Activated gamma-delta T cell treated with anti-CD3 and anti-CD28 coated beads, Interleukin-2, amount 50 U/mL, for 16 hours (primary cell): ENCODE measurements around the gene EBF3.

ENCODE experiments used
- DNase-seq: peaks from one replicate; pipeline ENCODE4 v3.0.0-alpha.2; 2020; ENCODE audit warnings: low read depth

EBF3 gene

DNA sequence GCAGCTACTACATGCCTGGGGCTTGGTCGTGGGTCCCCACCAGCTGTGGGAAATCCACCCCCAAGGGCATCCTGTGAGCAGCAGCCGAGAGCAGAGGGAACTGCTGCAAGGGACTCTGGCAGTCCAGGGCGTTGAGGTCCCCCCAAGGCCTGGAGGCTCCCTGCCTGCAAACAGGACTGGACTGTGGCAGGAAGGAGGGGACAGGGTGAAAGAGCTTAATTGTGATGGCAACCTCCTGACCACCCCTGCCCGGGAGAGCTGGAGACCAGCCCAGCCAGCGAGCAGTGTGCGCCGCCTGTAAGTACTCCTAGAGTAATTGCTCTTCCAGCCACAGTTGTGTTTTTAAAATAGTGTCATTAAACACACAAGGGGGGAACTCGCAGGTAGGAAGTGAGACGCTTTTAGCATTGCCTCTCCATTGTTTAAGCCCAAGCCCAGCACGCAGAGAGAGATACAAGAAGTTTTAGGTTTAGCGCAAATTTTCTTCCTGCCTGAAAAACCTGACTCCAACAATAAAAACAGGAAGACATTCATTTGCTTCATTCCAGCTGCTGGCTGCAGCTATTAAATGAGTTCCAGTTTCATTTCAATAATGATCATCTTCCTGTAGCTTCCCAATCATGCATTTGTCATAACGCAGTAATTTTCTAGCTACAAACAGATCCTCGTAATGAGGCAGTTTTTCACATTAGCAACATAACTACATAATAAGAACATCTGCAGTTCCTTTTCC lies 111.1 kb downstream of the EBF3 start:
- no peak for DNase-seq

GRCh38 chr10:129851941-129852640 lies 112.0 kb downstream of the EBF3 start:
- no peak for DNase-seq

DNA sequence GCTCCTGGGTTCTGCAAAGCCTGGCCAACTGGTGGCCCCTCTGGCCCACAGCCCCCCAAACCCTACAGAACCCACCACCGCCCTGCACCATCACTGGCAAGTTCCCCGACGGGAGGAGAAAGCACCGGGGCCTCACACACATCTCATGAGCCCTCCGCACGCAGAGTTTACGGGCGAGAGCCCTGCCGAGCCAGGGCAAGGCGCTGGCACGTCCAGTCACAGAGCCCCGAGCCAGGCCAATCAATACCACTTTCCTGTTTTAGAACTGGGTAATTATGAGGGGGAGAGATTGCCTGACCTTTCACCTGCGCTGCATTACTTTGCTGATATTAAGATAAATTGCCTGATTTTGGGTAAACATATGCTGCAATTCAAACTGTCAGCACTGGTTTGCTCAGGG lies 113.3 kb downstream of the EBF3 start:
- DNase-seq = no peak

- no peak for DNase-seq
These were observed 113.8 kb downstream of the EBF3 start for GRCh38 chr10:129850316-129850715.

- no peak for DNase-seq
These were observed 114.2 kb downstream of the EBF3 start for GRCh38 chr10:129849853-129850252.

GRCh38 chr10:129849452-129849750 lies 114.7 kb downstream of the EBF3 start:
- DNase-seq = no peak

GRCh38 chr10:129848696-129849451 lies 115.2 kb downstream of the EBF3 start:
- DNase-seq = no peak

- no peak for DNase-seq
These were observed 116.2 kb downstream of the EBF3 start for GRCh38 chr10:129847741-129848483.

- DNase-seq = no peak
These were observed 117.1 kb downstream of the EBF3 start for GRCh38 chr10:129846991-129847391.

GRCh38 chr10:129845111-129845753 lies 118.8 kb downstream of the EBF3 start:
- no peak for DNase-seq

DNA sequence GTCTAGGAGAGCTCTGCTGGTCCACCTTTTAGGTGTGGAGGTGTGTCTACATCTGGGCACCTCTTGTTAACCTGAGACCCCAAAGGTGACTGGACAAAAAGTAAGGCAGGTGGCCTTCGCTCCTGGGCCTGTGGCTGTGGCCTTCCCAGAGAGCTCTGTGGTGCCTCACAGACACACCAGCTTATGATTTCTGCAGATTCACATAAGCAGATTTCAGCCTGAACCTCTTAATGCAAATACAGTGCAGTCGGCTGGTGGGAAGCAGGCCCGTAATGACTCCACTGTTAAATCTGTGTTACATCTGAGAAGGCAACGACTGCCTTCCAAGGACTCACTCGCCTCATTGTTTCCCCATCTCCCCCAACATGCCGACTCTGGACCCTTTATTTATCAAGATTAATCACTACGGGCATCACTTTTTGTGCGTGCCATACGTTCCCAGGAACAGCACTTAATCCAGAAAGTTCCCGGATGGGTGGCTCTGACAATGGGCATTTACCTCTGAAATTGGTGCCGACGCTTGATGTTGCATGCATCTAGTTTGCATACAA lies 119.8 kb downstream of the EBF3 start:
- DNase-seq = no peak

- no peak for DNase-seq
These were observed 120.4 kb downstream of the EBF3 start for GRCh38 chr10:129843702-129844101.

GRCh38 chr10:129843131-129843541 lies 120.9 kb downstream of the EBF3 start:
- DNase-seq = no peak

- DNase-seq = no peak
These were observed 122.0 kb downstream of the EBF3 start for GRCh38 chr10:129842031-129842430.

GRCh38 chr10:129841590-129841989 lies 122.5 kb downstream of the EBF3 start:
- no peak for DNase-seq

DNA sequence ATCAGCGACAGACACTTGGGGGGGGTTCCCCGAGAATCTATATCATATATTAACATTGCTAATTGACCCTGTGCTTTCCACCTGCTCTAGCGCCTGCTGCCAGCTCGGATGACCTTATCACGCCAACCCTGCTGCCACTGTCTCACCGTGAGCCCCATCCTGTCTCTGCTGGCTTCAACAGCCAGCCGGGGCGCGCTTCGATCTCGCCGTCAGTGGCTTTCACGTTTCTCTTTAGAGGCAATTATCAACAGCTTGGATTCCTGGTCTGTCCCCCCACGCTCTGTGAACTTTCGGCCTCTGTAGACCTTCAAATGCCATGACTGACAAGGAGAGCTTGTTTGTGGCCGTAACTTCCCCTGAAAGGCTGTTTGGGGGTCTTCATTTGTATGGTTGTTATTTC lies 123.0 kb downstream of the EBF3 start:
- DNase-seq = no peak

DNA sequence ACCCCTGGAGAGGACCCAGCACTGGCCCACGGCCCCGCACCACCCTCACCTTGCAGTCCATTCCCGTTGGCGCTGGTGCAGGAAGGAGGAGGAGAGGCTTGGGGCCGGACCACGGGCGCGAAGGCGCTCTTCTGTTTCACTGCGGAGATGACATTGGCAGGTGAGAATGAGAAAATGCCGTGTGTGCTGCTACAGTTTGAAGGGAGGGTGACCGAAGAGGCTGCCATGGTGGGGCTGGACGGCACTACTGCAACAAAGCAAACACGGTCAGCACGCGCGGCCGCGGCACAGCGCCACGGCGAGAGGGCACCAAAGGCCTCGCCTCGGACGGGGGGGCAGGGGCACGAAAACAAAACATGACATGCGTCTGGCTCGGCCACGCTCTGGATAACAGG lies 123.9 kb downstream of the EBF3 start:
- DNase-seq = no peak

- no peak for DNase-seq
These were observed 124.5 kb downstream of the EBF3 start for GRCh38 chr10:129839285-129840195.

GRCh38 chr10:129838794-129839193 lies 125.3 kb downstream of the EBF3 start:
- no peak for DNase-seq

DNA sequence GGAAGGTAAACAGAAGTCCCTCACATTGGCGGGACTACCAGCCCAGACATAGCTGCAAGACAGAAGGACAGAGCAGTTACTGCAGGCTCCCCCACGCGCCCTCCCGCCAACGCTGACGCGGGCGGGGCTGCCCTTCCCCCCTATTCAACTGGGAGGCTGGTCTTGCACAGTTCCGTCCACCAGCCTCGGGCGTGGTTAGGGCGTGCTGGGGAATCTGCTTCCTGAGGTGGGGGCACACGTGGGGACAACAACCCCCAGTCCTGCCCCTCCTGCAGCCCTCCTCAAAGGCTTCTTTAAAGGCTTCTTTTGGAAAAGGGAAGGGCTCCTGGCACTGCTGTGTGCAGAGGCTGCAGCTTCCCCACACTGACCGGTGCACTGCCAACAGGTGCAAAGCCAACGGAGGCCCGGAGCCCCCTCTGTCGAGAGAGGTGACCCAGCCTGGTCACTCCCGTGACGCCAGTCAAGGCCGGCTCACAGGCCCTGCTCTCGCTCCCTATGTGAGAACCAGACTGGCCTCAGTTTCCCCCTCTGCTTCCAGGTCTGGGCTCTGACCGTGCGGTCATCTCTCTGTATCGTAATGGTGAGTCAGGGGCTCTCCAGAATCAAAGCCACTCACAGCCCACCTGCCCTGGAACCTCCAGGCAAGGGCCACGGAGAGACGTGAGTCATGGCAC lies 126.0 kb downstream of the EBF3 start:
- no peak for DNase-seq
